GM12801 (cell line): Measurements from ENCODE around the gene FBXW2.

Experiments
- TF ChIP-seq, protein P1 (sequence below): IDR thresholded peaks from one replicate; pipeline ENCODE4 v1.5.1; 2011; ENCODE audit warnings: control low read depth; ENCODE audit not compliant: insufficient read length; ENCODE audit errors: extremely low read depth

The FBXW2 gene

DNA sequence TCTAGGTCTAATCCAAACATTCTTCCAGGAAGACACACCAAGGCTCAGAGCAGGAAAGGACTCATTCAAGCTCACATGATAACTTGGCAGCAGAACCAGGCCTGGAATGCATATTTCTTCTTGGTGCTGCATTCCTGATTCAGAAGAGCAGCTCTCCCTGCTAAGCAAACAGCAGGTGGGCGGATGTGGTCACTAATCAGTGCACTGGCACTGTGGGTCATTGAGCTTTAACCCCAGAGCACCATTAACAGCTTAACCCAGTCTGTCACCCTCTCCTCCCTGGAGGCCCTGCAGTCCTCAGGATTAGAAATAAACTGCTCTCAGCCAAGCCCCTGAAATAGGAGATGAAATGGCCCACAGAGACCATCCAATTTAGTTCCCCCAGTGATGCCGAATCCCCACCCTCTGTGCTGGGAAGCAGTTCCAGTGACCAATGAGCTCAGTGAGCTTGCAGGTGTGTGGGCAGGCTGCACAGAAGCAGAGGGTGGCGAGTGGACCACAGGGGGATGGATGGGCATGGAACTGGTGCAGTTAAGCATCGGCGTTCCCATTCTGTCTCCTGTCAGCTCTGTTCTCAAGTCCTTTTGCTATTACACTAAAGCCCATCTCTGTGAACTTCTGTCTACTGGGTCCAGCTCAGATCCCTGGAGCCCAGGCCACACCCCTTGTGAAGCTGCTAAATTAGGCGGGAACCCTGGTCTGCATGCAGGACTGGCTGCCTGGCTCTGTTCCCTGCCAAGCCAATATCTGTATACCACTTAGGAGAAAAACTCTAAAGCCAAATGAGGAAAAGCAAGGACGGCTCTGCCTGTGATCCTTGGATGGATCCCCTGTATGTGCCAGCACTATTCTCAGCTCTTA, 62.3 kb downstream of the FBXW2 start:
- TF ChIP-seq, protein P1, sequence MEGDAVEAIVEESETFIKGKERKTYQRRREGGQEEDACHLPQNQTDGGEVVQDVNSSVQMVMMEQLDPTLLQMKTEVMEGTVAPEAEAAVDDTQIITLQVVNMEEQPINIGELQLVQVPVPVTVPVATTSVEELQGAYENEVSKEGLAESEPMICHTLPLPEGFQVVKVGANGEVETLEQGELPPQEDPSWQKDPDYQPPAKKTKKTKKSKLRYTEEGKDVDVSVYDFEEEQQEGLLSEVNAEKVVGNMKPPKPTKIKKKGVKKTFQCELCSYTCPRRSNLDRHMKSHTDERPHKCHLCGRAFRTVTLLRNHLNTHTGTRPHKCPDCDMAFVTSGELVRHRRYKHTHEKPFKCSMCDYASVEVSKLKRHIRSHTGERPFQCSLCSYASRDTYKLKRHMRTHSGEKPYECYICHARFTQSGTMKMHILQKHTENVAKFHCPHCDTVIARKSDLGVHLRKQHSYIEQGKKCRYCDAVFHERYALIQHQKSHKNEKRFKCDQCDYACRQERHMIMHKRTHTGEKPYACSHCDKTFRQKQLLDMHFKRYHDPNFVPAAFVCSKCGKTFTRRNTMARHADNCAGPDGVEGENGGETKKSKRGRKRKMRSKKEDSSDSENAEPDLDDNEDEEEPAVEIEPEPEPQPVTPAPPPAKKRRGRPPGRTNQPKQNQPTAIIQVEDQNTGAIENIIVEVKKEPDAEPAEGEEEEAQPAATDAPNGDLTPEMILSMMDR = no peak

DNA sequence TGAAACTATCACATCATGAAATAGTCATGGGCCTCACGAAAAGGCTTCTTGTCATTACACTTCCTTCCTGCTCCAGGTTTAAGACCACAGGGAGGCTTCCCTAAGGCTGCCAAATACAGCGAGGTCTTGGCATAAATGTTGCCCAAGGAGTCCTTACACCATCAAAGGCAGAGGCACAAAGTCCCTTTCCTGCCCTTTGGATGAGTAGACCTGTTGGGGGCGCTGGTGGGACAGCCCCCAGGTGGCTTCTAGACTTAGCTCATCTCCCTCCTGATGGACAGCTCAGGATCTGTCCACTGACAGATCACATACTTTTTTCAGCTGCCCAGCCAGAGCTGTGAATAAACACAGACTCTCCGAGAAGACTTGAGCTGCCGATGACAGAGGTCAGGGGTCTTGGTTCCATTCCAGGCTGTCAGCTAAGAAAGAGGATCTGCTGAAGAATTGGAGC, 63.4 kb downstream of the FBXW2 start:
- TF ChIP-seq, protein P1 = no peak

DNA sequence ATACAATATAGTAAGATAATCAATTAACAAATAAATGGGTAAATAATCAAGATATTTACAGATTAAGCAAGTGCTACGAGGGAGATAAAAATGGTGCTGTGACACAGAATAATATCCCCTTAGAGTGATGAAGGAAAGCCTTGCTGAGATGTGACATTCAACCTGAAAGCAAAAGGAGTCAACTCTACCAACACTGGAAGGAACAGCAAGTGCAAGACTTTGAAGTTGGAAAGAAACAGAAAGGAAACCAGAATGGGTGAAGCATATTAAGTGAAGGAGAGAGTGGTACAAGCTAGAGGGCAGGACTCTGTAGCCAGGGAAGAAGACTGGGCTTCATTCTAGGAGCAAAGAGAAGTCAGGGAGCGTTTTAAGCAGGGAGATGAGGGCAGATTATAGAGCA, 66.7 kb downstream of the FBXW2 start:
- TF ChIP-seq, protein P1 = no peak

DNA sequence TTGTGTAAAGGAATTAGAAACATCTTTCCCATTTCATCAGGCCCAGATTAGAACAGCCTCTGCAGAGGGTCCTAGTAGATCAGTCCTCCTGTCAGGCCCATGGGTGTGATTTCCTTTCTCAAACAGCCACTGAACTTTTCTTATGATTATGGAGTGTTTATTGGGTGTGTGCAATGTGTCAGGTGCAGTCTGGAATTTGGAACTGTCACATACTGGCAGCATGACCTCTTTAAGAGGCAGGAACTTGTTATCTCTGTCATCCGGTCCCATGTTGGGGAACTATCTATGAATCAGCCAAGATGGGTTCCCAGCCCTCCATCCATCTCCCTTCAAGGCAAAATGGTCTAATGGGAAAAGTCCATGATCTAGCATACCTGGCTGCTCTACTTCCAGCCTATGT, 67.3 kb downstream of the FBXW2 start:
- TF ChIP-seq, protein P1 = no peak

DNA sequence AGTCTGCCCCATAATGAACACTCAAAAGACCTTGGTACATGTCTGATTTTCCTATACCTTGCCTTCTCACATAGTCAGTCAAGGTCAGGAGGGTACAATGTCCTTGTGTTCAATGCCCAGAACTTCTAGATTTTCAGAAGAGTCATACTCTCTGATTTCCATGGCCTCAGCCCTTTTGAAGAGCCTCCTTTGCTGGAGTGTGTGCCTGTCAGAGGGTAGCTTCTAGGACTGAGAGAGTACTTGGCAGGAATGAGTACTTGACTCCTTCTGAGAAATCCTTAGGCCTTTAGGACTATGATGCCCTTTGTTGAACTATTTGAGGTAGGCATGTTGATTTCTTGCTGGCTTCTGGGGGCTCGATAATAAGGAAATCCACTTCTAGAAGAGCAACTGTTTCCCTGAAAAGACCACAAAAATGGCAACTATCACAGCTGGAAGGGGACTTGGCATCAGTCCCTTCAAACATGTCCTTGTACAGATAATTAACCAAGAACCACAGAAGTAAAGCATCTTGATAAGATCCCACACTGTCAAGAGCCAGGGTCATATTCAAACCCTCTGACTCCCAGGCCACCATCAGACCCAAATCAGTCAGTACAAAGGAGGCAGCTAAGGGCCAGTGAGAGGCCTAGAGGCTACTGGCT, 68.3 kb downstream of the FBXW2 start:
- TF ChIP-seq, protein P1 = no peak

DNA sequence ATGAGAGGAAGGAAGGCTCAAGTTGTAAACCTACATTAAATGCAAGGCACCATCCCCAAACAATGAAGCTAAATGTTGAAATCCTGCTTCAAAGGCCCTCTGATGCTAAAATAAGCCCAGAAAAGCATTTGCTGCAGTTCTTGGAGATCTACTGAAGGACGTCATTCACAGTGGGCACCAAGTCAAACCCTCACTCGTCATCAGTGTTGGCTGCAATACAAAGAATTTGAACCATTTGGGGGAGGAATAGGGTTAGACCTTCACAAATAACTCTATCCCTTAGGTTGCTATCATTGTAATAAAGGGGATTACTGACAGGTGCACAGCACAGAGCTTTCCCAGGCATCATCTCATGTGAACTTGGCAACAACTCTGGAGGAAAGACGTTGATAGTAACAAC, 69.7 kb downstream of the FBXW2 start:
- TF ChIP-seq, protein P1 = no peak

DNA sequence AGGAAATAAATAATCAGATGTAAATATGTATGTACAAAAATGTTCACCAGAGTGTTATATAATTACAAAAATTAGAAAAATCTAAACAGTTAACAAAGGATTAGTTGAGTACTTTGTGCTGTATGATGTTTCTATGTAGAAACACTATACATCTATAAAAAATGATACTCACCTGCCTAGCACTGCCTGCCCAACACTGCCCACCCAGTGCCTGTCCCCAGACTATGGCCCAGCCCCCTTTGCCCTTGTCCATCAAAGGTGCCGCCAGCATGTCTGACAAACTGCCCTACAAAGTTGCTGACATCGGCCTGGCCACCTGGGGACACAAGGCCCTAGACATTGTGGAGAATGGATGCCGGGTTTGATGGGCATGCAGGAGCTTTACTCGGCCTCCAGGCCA, 72.8 kb downstream of the FBXW2 start:
- TF ChIP-seq, protein P1 = no peak
